Left renal cortex interstitium (tissue), 4 donors: ENCODE data around the gene NPY1R. TPM values are rescaled to one million over a fixed set of nuclear protein-coding genes. Genes with fewer than 3 reads are reported as not detected.

Source experiments
- DNase-seq, 4 donors: peaks; one replicate each; pipeline ENCODE4 v3.0.0-alpha.2; 2013; ENCODE audit warnings: low read depth in 4 of 4, low spot score in 2 of 4, missing footprints in 1 of 4
- polyA plus RNA-seq, 4 donors: library from polyadenylated mRNA; unstranded; fragments of 120-200 nt; gene quantifications; one replicate each; pipeline ENCODE4 v1.2.1, GENCODE V29; 2013; ENCODE audit not compliant: insufficient read length in 4 of 4

The NPY1R gene
- polyA plus RNA-seq = 10 to 100 TPM; 19.6 to 24.0 (median 21.2) TPM

- peak; percentile 62 to 85 (median 76) for DNase-seq
These were observed at the start of gene NPY1R for GRCh38 chr4:163332526-163333406. TSS of gene NPY1R (minus strand) at chr4:163332596. CDS start at chr4:163326554, 6,042 bp downstream.

- DNase-seq = no peak
These were observed 48.3 kb upstream of the NPY1R start for GRCh38 chr4:163380703-163381102.

- no peak for DNase-seq
These were observed 46.3 kb upstream of the NPY1R start for GRCh38 chr4:163378661-163379060.

- no peak for DNase-seq
These were observed 39.6 kb upstream of the NPY1R start for GRCh38 chr4:163372029-163372428.

GRCh38 chr4:163367651-163368050 lies 35.3 kb upstream of the NPY1R start:
- DNase-seq = no peak

- no peak for DNase-seq
These were observed 23.7 kb upstream of the NPY1R start for GRCh38 chr4:163356104-163356503.

GRCh38 chr4:163353054-163353453 lies 20.7 kb upstream of the NPY1R start:
- no peak for DNase-seq

- no peak for DNase-seq
These were observed 18.3 kb upstream of the NPY1R start for GRCh38 chr4:163350672-163351071.

GRCh38 chr4:163344147-163345125 lies 12.0 kb upstream of the NPY1R start:
- no peak for DNase-seq

GRCh38 chr4:163343604-163344146 lies 11.3 kb upstream of the NPY1R start, which contains the start of gene NPY5R:
TSS of gene NPY5R (plus strand) at chr4:163343892. CDS start at chr4:163350274, 6,382 bp downstream.
- DNase-seq = no peak

- DNase-seq = no peak
These were observed 3.0 kb upstream of the NPY1R start for GRCh38 chr4:163335384-163335783.

- DNase-seq = no peak
These were observed 593 bp downstream of the NPY1R start for GRCh38 chr4:163331629-163332376.

GRCh38 chr4:163330916-163331628 lies 1.3 kb downstream of the NPY1R start:
- no peak for DNase-seq

GRCh38 chr4:163317110-163317509 lies 15.3 kb downstream of the NPY1R start:
- no peak for DNase-seq

- no peak for DNase-seq
These were observed 22.9 kb downstream of the NPY1R start for GRCh38 chr4:163309466-163309865.

GRCh38 chr4:163303069-163303468 lies 29.3 kb downstream of the NPY1R start:
- DNase-seq = no peak

GRCh38 chr4:163300445-163300844 lies 32.0 kb downstream of the NPY1R start:
- DNase-seq = no peak

GRCh38 chr4:163295138-163295537 lies 37.3 kb downstream of the NPY1R start:
- no peak for DNase-seq

GRCh38 chr4:163284304-163284703 lies 48.1 kb downstream of the NPY1R start:
- no peak for DNase-seq
